ENCODE measurements around the gene NPAS2.

The NPAS2 gene

GRCh38 chr2:100921685-100922161, 101.8 kb downstream of the NPAS2 start:
- no peak for DNase-seq

DNA sequence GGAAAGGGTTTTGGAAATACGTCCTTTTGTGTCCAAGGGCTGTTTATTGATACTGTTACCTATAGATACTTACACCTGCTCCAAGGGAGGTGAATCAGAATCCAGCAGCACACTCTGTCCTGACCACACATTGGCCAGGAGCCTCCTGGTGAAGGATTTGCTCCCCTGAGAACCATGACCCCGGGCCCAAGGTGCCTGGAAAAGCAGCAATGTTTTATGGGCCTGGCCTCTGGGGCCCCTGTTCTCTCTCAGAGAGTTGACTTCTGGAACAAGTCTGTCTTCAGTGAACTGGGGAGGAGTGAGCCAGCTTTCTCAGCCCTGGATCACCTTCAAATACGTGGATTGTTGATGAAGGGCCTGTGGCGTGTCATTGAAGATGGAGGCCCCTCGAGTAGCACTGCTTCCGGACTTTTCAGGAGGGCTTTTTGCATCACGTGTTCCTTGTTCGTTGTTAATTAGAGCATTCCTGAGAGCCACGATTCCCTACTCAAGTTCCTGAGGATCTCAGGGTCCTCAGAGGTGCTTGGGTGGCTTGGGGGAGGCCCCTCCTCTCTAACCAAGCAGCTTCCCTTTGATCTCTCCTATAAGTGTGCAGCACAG, 103.6 kb downstream of the NPAS2 start:
- no peak for DNase-seq

- DNase-seq: no peak
Observed at GRCh38 chr2:100924122-100924519, 104.2 kb downstream of the NPAS2 start.

DNA sequence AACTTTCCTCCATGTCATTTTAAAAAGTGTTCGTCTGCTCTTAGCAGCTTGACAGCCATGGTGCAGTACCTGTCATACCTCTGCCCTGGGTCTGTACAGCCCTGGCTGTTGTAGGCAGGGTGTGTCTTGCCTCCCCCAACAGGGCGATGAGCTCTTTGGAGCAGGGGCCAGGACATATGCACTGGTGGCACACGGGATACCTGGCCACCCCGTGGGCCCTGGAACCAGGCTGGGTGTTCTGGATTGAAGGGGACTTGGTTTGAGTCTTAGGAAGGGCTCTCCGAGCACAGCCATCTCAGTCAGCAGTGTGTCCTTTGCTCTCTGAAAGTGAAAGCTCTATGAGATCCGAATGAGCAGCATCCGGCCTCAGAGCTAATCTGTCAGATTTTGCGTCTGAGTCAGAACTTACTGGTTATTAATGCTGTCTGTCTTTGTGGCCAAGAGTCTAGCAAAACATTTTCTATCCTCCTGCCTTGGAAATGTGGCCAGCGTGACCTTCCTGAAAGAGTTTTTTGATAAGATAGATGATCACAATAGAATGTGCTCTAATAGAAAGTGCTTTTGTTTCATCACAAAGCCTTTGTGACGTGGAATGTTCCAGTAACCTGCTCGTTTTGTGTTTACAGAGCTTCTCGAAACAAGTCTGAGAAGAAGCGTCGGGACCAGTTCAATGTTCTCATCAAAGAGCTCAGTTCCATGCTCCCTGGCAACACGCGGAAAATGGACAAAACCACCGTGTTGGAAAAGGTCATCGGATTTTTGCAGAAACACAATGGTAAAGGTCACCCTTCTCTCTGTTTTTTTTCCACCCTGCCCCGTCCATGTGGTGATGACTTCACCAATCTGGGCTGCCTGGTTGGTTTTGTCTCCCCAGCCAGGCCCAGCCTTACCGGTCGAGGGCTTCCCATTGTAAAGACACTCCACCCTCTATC, 104.8 kb downstream of the NPAS2 start:
- peak; percentile 25 for DNase-seq

- no peak for DNase-seq
Observed at GRCh38 chr2:100928235-100928634, 108.3 kb downstream of the NPAS2 start.

DNA sequence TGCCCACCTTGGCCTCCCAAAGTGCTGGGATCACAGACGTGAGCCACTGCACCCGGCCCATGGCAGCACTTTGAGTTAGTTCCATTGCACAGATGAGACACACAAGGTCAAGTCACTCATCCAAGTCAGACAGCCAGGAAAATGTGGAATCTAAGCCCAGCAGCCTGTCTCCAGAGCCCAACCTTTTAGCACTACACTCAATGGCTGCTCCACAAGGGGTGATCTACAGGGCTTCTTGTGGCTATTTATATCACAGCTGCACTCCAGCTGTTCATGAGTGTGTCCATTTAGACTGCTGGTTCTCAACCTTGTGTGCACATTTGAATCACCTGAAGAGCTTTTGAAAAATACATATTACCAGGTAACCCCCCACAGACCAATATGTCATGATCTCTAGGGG, 109.2 kb downstream of the NPAS2 start:
- DNase-seq: no peak

- DNase-seq: no peak
Observed at GRCh38 chr2:100934504-100935371, 114.8 kb downstream of the NPAS2 start.

DNA sequence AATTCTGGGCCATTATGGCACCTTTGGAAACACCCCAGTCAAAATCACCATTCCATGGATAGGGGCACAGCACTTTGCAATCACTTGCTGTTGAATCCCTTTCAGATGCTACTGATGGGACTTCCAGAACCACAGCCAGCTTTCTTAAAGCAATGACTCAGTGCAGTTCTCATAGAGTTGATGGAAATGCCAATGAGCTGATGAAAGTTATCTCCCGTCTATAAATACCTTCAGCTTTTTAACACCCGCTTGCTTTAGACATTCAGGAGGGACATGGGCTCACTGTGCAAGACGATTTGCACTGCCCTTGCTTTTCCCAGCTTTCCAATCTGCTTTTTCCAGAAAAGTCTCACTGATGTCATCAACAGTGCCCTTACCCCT, 115.4 kb downstream of the NPAS2 start:
- DNase-seq: no peak

DNA sequence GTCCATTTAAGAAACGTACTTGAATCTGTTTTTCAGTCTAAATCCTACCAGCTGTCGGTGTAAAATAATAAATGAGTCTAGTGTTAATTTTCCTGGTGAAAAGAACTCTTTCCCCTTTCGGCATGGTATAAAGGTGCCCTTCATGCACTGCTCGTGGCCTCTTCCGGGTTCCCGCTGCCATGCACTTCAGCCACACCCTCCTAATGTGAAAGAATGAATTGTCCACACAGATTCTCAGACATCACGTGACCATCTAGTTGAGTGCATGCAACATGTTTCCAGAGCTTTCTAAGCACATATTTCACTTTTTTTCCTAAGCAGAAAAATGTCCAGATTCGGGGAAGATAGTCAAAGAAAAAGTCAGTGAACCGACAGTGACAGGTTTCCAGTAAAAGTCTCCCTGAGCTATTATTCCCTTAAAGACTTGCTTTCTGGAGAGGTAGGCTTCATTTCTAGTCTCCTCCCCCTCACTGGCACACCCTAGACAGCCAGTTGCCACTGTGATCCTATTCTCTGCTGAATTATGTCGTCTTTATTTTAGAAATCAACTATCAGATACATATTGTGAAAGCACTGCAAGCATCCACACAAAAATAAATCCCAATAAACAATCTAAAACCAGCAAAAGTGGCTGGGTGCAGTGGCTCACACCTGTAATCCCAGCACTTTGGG, 116.3 kb downstream of the NPAS2 start:
- DNase-seq: no peak

DNA sequence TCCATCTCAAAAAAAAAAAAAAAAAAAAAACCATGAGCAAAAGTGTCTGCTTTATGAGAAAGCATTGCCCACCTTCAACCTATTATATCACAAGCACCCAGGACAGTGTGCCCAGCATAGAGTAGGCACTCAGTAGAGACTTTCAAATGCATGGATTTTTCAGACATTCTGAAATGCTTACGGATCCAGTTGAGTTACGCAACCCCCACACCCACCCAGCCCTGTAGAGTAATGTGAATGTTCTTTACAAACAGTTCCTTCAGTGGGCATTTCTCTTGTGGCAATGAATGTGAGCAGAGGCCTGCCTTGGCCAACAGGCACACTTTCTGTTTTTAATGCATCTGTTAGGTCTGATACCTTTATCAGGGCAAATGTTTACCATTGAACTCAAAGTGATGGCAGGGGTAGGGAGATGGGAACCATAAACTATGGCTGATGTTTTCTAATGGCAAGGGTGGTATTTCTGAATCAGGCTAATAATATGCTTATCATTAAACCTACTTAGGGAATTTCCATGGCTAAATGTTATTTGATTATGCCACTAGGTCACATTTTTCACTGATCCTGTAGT, 117.1 kb downstream of the NPAS2 start:
- DNase-seq: no peak

DNA sequence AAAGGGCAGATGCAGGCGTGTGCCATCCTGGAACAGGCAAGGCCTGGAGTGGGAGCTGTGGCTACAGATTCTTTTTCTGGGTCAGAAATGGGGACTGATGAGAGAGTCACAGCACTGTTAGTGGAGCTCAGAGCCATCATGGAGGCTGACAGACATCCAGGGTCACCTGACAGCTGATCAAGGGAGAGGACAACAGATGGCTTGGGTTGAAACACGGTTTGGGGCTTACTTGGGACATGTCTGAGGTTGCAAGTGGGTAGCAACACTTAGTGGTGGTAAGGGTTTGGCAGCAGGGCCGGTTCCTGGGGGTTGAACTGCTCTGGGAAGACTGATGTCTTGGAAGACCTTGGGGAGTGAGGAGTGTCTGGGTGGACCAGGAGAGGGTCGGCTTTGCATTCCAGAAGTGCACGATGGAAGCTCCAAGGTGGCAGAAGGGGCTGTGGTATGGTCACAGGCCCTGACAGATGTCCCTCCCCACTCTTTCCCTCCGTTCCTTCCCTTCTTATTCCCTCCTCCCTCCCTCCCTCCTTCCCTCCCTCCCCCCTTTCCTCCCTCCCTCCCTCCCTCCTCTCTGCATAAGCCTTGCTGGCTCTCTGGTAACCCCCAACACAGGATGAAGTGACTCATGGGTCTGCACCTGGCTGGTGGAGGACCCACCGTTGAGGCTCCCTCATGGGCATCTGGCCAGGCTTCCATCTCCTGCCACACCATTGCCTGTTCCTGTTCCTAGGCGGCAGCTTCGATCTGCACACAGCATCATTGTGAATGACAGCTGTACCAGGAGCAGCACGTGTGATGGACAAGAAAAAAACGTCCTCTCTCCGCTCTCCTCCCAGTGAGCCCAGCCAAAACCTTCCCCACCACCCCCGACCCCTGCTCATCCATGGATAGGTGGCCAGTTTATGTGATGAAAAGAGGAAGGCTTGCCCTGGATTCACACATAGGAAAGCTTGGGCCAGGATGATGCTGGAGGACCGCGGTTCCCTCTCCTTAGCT, 118.4 kb downstream of the NPAS2 start:
- DNase-seq: no peak

- DNase-seq: no peak
Observed at GRCh38 chr2:100939445-100939844, 119.5 kb downstream of the NPAS2 start.

DNA sequence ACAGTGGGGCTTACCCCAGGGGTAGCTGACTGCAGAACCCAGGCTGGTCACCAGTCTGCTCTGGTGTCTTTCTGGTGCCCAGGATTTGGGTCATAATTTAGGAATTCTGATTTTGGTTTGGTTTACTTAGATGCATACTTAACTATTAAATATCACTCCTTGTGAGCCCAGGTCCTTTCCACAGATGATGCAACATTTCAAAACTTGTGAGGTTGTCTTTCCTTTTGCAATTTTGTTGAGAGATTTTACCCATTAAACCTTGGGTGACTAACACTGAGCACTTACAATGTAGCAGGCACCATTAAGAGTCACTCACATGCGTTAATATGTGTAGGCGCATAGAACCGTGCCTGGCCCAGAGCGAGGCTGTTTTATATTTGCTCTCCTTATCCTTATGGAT, 120.3 kb downstream of the NPAS2 start:
- no peak for DNase-seq

DNA sequence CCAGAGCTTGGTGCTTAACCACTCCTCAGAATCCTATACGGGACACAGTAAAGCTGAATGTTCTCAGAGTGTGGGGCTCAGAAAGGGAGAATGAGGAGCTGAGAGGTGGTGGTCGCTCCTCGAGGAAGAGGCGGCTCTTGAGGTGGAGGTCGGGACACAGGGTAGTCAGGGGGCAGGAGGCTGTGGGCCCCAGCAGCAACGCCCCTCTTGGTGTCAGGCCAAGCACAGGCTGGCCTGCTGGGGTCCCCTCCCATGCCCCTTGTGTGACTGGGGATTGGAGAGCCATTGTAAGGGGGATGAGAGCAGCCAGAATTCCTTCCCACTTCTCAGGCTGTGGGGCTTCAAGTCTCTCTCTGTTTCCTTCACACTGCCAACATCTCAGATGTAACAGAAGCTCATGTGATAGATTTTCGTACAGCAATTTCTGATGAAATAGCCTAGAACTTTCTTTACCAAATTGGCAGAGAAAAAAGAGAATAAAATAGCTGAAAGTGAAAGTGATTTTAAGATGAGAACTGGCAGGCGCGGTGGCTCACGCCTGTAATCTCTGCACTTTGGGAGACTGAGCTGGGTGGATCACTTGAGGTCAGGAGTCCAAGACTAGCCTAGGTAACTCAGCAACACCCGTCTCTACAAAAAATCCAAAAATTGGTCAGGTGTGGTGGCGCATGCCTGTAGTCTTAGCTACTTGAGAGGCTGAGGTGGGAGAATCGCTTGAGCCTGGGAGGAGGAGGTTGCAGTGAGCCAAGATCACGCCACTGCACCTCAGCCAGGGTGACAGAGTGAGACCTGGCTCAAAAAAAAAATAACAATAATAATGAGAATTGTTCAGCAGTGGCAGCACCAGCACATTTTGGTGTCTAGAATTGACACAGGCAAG, 121.1 kb downstream of the NPAS2 start:
- peak; percentile 28 for DNase-seq

- no peak for DNase-seq
Observed at GRCh38 chr2:100941646-100942240, 121.8 kb downstream of the NPAS2 start.

- no peak for DNase-seq
Observed at GRCh38 chr2:100944617-100945432, 124.9 kb downstream of the NPAS2 start.

DNA sequence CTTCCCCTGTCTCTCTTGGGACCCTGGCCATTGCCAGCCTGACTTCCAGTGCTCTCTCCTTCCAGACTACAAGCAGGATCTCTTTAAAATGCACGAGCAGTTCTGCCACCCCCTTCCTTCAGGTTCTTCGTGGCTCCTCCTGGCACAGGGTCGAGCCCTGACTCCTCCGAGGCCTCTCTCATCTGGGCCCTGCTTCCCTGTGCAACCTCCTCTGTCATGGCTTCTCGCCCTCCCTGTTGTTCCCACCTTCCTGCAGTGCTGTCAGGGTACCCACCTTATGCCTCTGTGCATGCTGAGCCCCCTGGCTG, 125.4 kb downstream of the NPAS2 start:
- no peak for DNase-seq

GRCh38 chr2:100945930-100946607, 126.1 kb downstream of the NPAS2 start:
- DNase-seq: no peak

All from stimulated activated CD4-positive, alpha-beta T cell treated with anti-CD3 and anti-CD28 coated beads, Interleukin-15, amount 100 ng/mL, for 24 hours (primary cell).